ENCODE measurements around the gene SAYSD1. TPM values are rescaled to one million over a fixed set of nuclear protein-coding genes. Genes with fewer than 3 reads are reported as not detected.

Gene SAYSD1
- total RNA-seq, result 1 to 10 TPM; 6.3 to 8.9 TPM

GRCh38 chr6:39114704-39115599 lies at the start of gene SAYSD1:
Gene SAYSD1 (minus strand): TSS chr6:39115186. CDS start chr6:39115089, 97 bp downstream.

Other genes with a start within 250 kb of the SAYSD1 start
- gene GLP1R, start 66.4 kb downstream of the SAYSD1 start, total RNA-seq, result not detected
- under 1 TPM in 1 of 2 donors, not detected in 1; under 0.01 TPM for gene KCNK5, start 114.3 kb upstream of the SAYSD1 start, total RNA-seq
- gene KCNK17, start 199.2 kb upstream of the SAYSD1 start, total RNA-seq, result not detected
- gene KCNK16, start 207.5 kb upstream of the SAYSD1 start, total RNA-seq, result not detected